ENCODE measurements around the gene HBQ1. TPM values are rescaled to one million over a fixed set of nuclear protein-coding genes. Genes with fewer than 3 reads are reported as not detected.
A peak's percentile ranks its signal among the peaks of the same experiment; 100 is the strongest.
"Not testable (repeated sequence)": the region's sequence is repeated elsewhere in the genome, so short reads cannot be mapped to it uniquely, and the experiment has no call there.

Gene HBQ1
- total RNA-seq, 1 experiment from 2014 or later: 3.5 TPM

DNA sequence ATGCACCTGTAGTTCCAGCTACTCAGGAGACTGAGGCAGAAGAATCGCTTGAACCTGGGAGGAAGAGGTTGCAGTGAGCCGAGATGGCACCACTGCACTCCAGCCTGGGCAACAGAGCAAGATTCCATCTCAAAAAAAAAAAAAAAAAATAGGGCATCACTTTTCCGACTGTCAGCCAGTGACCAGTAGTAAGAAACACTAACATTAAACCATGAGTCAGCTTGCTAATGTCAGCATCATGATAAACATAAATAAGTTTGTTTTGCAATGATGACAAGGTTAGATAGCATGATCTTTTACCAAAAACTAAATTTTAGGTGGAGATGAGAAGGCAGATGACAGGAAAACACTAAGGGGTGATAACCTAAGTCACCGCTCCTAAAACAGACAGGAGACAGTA lies 29.1 kb downstream of the HBQ1 start:
- not testable (repeated sequence) for H3K18ac ChIP-seq (ENCODE audit: insufficient read length, low read depth, low read length); H2BK120ac ChIP-seq (ENCODE audit: low read depth, low read length, poor library complexity, severe bottlenecking); H2BK15ac ChIP-seq (ENCODE audit: low read depth, low read length); H3K56ac ChIP-seq (ENCODE audit: insufficient read length, low read depth, low read length); H3K27me3 Mint-ChIP-seq (ENCODE audit: low read depth); H3K4me3 Mint-ChIP-seq; H3T11ph ChIP-seq (ENCODE audit: low read length); H2AFZ ChIP-seq (ENCODE audit: low read length); H3K9ac ChIP-seq (ENCODE audit: extremely low read depth, insufficient read length, low read length); H3K27me3 ChIP-seq (ENCODE audit: insufficient read depth, low read length); H2BK12ac ChIP-seq (ENCODE audit: insufficient read length, low read depth, low read length); H3K4ac ChIP-seq (ENCODE audit: low read depth, low read length); H2AK5ac ChIP-seq (ENCODE audit: insufficient read length, low read length); H3K27ac Mint-ChIP-seq; H2BK5ac ChIP-seq (ENCODE audit: insufficient read length, low read length); H4K5ac ChIP-seq (ENCODE audit: insufficient read length, low read depth, low read length); H3K23me2 ChIP-seq (ENCODE audit: insufficient read length, low read depth, low read length, poor library complexity, severe bottlenecking); H3K79me2 ChIP-seq (ENCODE audit: insufficient read depth, low read length); H3K4me2 ChIP-seq (ENCODE audit: insufficient read depth, insufficient read length, low read length); H3K9me3 ChIP-seq (ENCODE audit: control insufficient read depth, low read depth, low read length); H4K91ac ChIP-seq (ENCODE audit: insufficient read length, low read depth, low read length); H2BK20ac ChIP-seq (ENCODE audit: low read depth, low read length, poor library complexity, severe bottlenecking); H3K23ac ChIP-seq (ENCODE audit: insufficient read length, low read depth, low read length); H3K4me1 Mint-ChIP-seq; DNase-seq; H3K27ac ChIP-seq (ENCODE audit: insufficient read length, low read depth, low read length); H3K79me1 ChIP-seq (ENCODE audit: insufficient read depth, low read depth, low read length, poor library complexity, severe bottlenecking); H4K20me1 ChIP-seq (ENCODE audit: control insufficient read depth, insufficient read depth, insufficient read length); H3K4me1 ChIP-seq (ENCODE audit: insufficient read depth, low read length); H3K9me3 Mint-ChIP-seq; H3K14ac ChIP-seq (ENCODE audit: insufficient read depth, low read length); H4K8ac ChIP-seq (replicated peaks; ENCODE audit: insufficient read length, low read depth, low read length)
- H3K36me3 Mint-ChIP-seq (ENCODE audit: insufficient read depth in 1 of 3, low read depth in 3 of 3): peaks cover 52 to 97% (median 82%) of the 10 kb centered on the region in 3 experiments; a peak in 6 of 7 replicates
- no CpG with 5 or more reads among the region's 4 CpGs for WGBS (ENCODE audit: extremely low coverage, insufficient read length, low lambda C conversion rate)

DNA sequence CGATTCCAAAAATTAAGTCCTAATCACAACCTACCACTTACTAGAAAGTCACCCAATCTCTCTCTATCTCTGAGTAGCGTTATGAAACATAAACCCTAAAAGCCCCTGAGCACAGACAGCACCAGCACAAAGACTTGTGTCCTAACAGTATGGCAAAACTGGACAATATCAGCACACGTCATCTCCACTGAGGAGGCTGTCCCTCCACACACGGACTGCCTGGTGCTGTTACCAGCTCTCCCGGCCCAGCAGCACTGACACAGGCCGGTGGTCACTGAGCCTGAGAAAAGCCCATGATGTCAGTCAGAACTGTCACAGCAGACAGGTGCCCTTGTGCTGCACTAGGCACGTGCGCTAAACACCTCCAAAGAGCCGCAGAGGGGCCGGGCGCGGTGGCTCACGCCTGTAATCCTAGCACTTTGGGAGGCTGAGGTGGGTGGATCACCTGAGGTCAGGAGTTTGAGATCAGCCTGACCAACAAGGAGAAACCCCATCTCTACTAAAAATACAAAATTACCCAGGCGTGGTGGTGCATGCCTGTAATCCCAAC lies 31.4 kb downstream of the HBQ1 start:
- not testable (repeated sequence) for H3K4me1 ChIP-seq (ENCODE audit: insufficient read depth, low read length); H2BK120ac ChIP-seq (ENCODE audit: low read depth, low read length, poor library complexity, severe bottlenecking); H2BK15ac ChIP-seq (ENCODE audit: low read depth, low read length); H3K4me3 Mint-ChIP-seq; H3K4ac ChIP-seq (ENCODE audit: low read depth, low read length); H4K8ac ChIP-seq (replicated peaks; ENCODE audit: insufficient read length, low read depth, low read length); H4K91ac ChIP-seq (ENCODE audit: insufficient read length, low read depth, low read length); H3K27me3 Mint-ChIP-seq (ENCODE audit: low read depth); H3K23ac ChIP-seq (ENCODE audit: insufficient read length, low read depth, low read length); H3K27ac ChIP-seq (ENCODE audit: insufficient read length, low read depth, low read length); H3K14ac ChIP-seq (ENCODE audit: insufficient read depth, low read length); H3K9ac ChIP-seq (ENCODE audit: extremely low read depth, insufficient read length, low read length); H2AFZ ChIP-seq (ENCODE audit: low read length); H3K4me1 Mint-ChIP-seq; H2BK20ac ChIP-seq (ENCODE audit: low read depth, low read length, poor library complexity, severe bottlenecking); DNase-seq; H3K18ac ChIP-seq (ENCODE audit: insufficient read length, low read depth, low read length); H3K4me2 ChIP-seq (ENCODE audit: insufficient read depth, insufficient read length, low read length); H2BK5ac ChIP-seq (ENCODE audit: insufficient read length, low read length); H3K79me2 ChIP-seq (ENCODE audit: insufficient read depth, low read length); H4K20me1 ChIP-seq (ENCODE audit: control insufficient read depth, insufficient read depth, insufficient read length); H3K79me1 ChIP-seq (ENCODE audit: insufficient read depth, low read depth, low read length, poor library complexity, severe bottlenecking); H3K9me3 ChIP-seq (ENCODE audit: control insufficient read depth, low read depth, low read length); H4K5ac ChIP-seq (ENCODE audit: insufficient read length, low read depth, low read length); H3K9me3 Mint-ChIP-seq; H3K23me2 ChIP-seq (ENCODE audit: insufficient read length, low read depth, low read length, poor library complexity, severe bottlenecking); H3T11ph ChIP-seq (ENCODE audit: low read length); H2AK5ac ChIP-seq (ENCODE audit: insufficient read length, low read length); H3K27me3 ChIP-seq (ENCODE audit: insufficient read depth, low read length); H3K56ac ChIP-seq (ENCODE audit: insufficient read length, low read depth, low read length); H2BK12ac ChIP-seq (ENCODE audit: insufficient read length, low read depth, low read length)
- Mint-ChIP-seq H3K27ac (peak overlapping the region in 1 of 3 experiments; percentile 18; a peak in 2 of 7 replicates), H3K36me3 (ENCODE audit: insufficient read depth in 1 of 3, low read depth in 3 of 3) (peaks cover 46 to 97% (median 81%) of the 10 kb centered on the region in 3 experiments; a peak in 6 of 7 replicates)
- no CpG with 5 or more reads among the region's 14 CpGs for WGBS (ENCODE audit: extremely low coverage, insufficient read length, low lambda C conversion rate)
